Loucy (cell line): ENCODE data around the gene GAS2L1.

ENCODE experiments used
- H2AFZ ChIP-seq: fragments of 200-600 bp; sonication (generic); 2 replicates; pipeline ENCODE4 v1.6.0; 2016; ENCODE audit warnings: antibody characterized with exemption, mild to moderate bottlenecking, low read length, moderate library complexity
- H3F3A ChIP-seq: fragments of 200-600 bp; 2 replicates; pipeline ENCODE4 v1.6.0; 2016; ENCODE audit warnings: antibody characterized with exemption, low read depth, mild to moderate bottlenecking
- H3K27me3 ChIP-seq: fragments of 200-600 bp; sonication (generic); 2 replicates; pipeline ENCODE4 v1.6.1; 2014; ENCODE audit warnings: low read length, mild to moderate bottlenecking; ENCODE audit not compliant: insufficient read depth, poor library complexity, severe bottlenecking
- H3K36me3 ChIP-seq: fragments of 200-600 bp; sonication (generic); 2 replicates; pipeline ENCODE4 v1.6.1; 2016; ENCODE audit warnings: low read length; ENCODE audit not compliant: insufficient read depth
- H3K4me1 ChIP-seq: fragments of 200-600 bp; sonication (generic); 2 replicates; pipeline ENCODE4 v1.5.1; 2014; ENCODE audit warnings: low read length, mild to moderate bottlenecking; ENCODE audit not compliant: insufficient read depth, poor library complexity, severe bottlenecking
- H3K4me2 ChIP-seq: fragments of 200-600 bp; sonication (generic); 2 replicates; pipeline ENCODE4 v1.6.0; 2014; ENCODE audit warnings: antibody characterized with exemption, low read length, low read depth, mild to moderate bottlenecking; ENCODE audit not compliant: poor library complexity, severe bottlenecking
- H3K4me3 ChIP-seq: fragments of 200-600 bp; sonication (generic); 2 replicates; pipeline ENCODE4 v1.5.1; 2014; ENCODE audit warnings: low read length, mild to moderate bottlenecking, mixed read lengths; ENCODE audit not compliant: poor library complexity, severe bottlenecking
- H3K79me2 ChIP-seq: fragments of 200-600 bp; sonication (generic); 2 replicates; pipeline ENCODE4 v1.6.1; 2014; ENCODE audit warnings: low read length; ENCODE audit not compliant: insufficient read depth
- H3K9ac ChIP-seq: fragments of 200-600 bp; sonication (generic); 2 replicates; pipeline ENCODE4 v1.6.0; 2014; ENCODE audit warnings: mild to moderate bottlenecking, low read depth, low read length, moderate library complexity; ENCODE audit not compliant: poor library complexity, severe bottlenecking
- H3K9me2 ChIP-seq: fragments of 200-600 bp; sonication (generic); replicated peaks from 2 replicates; pipeline ENCODE4 v1.6.1; 2016; ENCODE audit warnings: low read depth, low read length, mixed read lengths
- H3K9me3 ChIP-seq: fragments of 200-600 bp; sonication (generic); 2 replicates; pipeline ENCODE4 v1.6.1; 2014; ENCODE audit warnings: mild to moderate bottlenecking, antibody characterized with exemption, low read length, low read depth; ENCODE audit not compliant: insufficient read depth
- H4K20me1 ChIP-seq: fragments of 200-600 bp; sonication (generic); 2 replicates; pipeline ENCODE4 v1.6.0; 2014; ENCODE audit warnings: antibody characterized with exemption, low read length, mild to moderate bottlenecking; ENCODE audit not compliant: insufficient read depth, poor library complexity, severe bottlenecking
- EZH2phosphoT487 ChIP-seq: fragments of 200-600 bp; IDR thresholded peaks from 2 replicates; pipeline ENCODE4 v1.6.1; 2018; ENCODE audit warnings: antibody characterized with exemption, mild to moderate bottlenecking, moderate library complexity, borderline replicate concordance
- TF ChIP-seq, protein P1 (sequence below): fragments of 200-600 bp; sonication (generic); conservative IDR thresholded peaks from 2 replicates; pipeline ENCODE4 v1.5.1; 2014; ENCODE audit warnings: mild to moderate bottlenecking, antibody characterized with exemption, low read length

The GAS2L1 gene

DNA sequence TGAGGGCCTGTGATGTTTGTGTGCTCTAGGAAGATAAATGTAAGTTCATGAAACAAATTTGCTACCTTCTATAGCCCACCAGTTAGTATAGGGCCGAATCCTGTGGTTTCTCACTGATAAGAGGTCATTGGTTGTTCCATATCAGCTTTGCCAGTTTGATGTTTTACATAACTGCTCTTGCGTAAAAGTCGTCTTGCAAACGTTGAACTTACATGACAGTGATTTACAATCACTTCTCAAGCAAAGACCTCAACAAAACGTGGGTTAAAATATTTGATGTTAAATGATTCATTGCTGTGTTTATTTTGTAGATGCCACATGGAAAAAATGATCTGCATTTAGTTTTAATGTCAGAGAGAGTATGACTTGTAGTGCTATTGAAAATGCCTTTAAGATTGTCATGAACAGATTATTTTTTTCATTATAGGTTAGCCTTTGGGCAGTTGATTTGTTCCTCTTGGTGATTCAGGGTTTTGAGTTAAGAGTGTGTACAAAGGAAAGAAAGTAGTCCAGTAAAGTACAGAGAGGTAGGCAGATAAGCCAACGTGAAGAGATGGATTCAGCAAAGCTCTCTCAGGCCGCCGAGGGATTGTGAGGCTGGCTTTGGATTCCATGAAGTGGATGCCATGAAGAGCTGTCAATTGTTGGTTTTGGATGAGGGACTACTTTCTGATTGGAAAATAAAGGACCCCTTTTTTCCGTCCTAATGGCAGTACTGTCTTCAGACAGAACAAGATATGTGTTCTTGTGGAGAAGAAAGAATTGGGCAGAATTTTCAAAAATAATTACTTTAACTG, 35.8 kb upstream of the GAS2L1 start:
- peak overlapping the region; percentile 100 for H3K4me2 ChIP-seq
- H3K9me2 ChIP-seq: no peaks in the 10 kb centered on the region
- peaks cover 77% of the 10 kb centered on the region for H3K4me1 ChIP-seq
- no peaks in the 10 kb centered on the region for H3K9me3 ChIP-seq
- no peak overlapping the region for H2AFZ ChIP-seq
- H3K36me3 ChIP-seq: peaks cover 42% of the 10 kb centered on the region
- peak overlapping the region; percentile 94 for H3K4me3 ChIP-seq
- peak overlapping the region; percentile 99 for H3K9ac ChIP-seq
- H3K27me3 ChIP-seq: peaks cover 6% of the 10 kb centered on the region
- TF ChIP-seq EZH2phosphoT487: no peak
- TF ChIP-seq, protein P1, sequence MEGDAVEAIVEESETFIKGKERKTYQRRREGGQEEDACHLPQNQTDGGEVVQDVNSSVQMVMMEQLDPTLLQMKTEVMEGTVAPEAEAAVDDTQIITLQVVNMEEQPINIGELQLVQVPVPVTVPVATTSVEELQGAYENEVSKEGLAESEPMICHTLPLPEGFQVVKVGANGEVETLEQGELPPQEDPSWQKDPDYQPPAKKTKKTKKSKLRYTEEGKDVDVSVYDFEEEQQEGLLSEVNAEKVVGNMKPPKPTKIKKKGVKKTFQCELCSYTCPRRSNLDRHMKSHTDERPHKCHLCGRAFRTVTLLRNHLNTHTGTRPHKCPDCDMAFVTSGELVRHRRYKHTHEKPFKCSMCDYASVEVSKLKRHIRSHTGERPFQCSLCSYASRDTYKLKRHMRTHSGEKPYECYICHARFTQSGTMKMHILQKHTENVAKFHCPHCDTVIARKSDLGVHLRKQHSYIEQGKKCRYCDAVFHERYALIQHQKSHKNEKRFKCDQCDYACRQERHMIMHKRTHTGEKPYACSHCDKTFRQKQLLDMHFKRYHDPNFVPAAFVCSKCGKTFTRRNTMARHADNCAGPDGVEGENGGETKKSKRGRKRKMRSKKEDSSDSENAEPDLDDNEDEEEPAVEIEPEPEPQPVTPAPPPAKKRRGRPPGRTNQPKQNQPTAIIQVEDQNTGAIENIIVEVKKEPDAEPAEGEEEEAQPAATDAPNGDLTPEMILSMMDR: no peak
- H3K79me2 ChIP-seq: peaks cover 99% of the 10 kb centered on the region
- H3F3A ChIP-seq: no peaks in the 10 kb centered on the region
- H4K20me1 ChIP-seq: peaks cover 78% of the 10 kb centered on the region

DNA sequence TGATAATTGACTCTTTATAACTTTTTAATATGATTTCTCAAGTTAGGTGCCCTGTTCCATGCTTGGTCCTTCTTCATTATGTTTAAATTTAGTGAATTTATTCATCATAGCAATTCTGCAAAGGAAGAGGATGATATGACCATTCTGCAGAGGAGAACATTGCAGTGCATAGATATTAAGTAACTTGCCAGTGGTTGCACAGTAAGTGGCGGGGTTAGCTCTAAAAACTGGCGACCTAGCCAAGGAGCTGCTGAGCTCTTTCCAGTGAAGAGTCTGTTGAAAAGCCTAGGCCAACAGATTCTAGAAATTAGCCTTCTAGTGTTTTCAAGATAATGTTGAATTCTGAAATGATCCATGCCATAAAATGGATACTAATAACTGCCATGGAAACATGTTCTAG, 33.8 kb upstream of the GAS2L1 start:
- peaks cover 6% of the 10 kb centered on the region for H3K27me3 ChIP-seq
- peaks cover 83% of the 10 kb centered on the region for H3K4me1 ChIP-seq
- peaks cover 99% of the 10 kb centered on the region for H3K79me2 ChIP-seq
- peak overlapping the region; percentile 99 for H3K9ac ChIP-seq
- peak overlapping the region; percentile 100 for H3K4me2 ChIP-seq
- no peak for TF ChIP-seq EZH2phosphoT487
- TF ChIP-seq, protein P1: no peak
- H4K20me1 ChIP-seq: peaks cover 95% of the 10 kb centered on the region
- peak overlapping the region; percentile 94 for H3K4me3 ChIP-seq
- no peaks in the 10 kb centered on the region for H3K9me3 ChIP-seq
- H3K9me2 ChIP-seq: no peaks in the 10 kb centered on the region
- H3F3A ChIP-seq: no peaks in the 10 kb centered on the region
- H3K36me3 ChIP-seq: peaks cover 62% of the 10 kb centered on the region
- H2AFZ ChIP-seq: no peak overlapping the region

DNA sequence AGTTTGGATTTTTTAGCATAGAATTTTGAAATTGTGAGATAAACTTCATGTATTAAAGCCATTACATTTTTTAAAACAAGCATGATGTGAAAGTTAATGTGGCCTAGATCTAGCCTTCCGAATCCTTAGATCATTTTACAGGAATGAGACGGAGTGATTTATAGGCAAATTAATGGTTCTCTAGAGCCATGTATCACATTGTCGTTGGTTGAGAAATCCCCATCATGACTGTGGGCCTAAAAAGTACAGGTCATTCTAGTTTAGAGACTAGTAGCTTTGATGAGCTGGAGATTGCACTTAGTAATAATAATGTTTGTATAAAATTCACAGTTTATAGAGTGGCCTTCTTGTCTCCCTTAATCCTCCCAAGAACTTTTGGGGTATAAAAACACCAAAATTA, 31.3 kb upstream of the GAS2L1 start:
- Histone ChIP-seq H4K20me1 (peaks cover 96% of the 10 kb centered on the region), H3F3A (no peaks in the 10 kb centered on the region), H3K36me3 (peaks cover 86% of the 10 kb centered on the region), H3K4me3 (peak overlapping the region; percentile 94), H3K9me2 (no peaks in the 10 kb centered on the region), H3K9ac (no peak overlapping the region), H3K27me3 (no peaks in the 10 kb centered on the region), H3K4me1 (peaks cover 79% of the 10 kb centered on the region), H2AFZ (no peak overlapping the region), H3K79me2 (peaks cover 100% of the 10 kb centered on the region), H3K4me2 (peak overlapping the region; percentile 100), H3K9me3 (no peaks in the 10 kb centered on the region)
- TF ChIP-seq, protein P1: no peak
- no peak for TF ChIP-seq EZH2phosphoT487
